ENCODE measurements around the gene PLG. TPM values are rescaled to one million over a fixed set of nuclear protein-coding genes. Genes with fewer than 3 reads are reported as not detected.

Gene PLG
- total RNA-seq, 2 experiments from 2014 or later, result 3.4 to 3.7 TPM

DNA sequence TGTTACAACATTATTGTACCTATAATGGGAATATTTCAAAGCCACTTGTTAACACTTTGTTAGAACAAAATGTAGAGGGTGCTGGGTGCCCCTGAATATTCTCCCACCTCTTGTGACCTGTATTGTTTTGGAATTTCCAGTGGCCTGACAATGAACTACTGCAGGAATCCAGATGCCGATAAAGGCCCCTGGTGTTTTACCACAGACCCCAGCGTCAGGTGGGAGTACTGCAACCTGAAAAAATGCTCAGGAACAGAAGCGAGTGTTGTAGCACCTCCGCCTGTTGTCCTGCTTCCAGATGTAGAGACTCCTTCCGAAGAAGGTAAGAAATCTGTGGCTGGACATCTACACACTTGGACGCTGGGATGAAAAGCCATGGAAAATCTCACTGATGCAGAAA, 28.9 kb downstream of the PLG start:
- ChIA-PET CTCF (ENCODE audit: unreplicated experiment) (no interaction called here), POLR2A (no interaction called here)
- H3K27ac ChIP-seq (ENCODE audit: low read depth, low read length, poor library complexity, severe bottlenecking), result no peak overlapping the region
- no TSS peak for BruUV-seq (replicated peaks)
- no peaks in the 10 kb centered on the region for H3K9me3 ChIP-seq (ENCODE audit: low read length)
- H3K4me3 ChIP-seq (ENCODE audit: low read depth, low read length, poor library complexity, severe bottlenecking), result no peak overlapping the region
- peaks cover 8% of the 10 kb centered on the region for H3K4me1 ChIP-seq (ENCODE audit: insufficient read depth, low read length, poor library complexity, severe bottlenecking)
- no peaks in the 10 kb centered on the region for H4K20me1 ChIP-seq (ENCODE audit: insufficient read depth, low read length)
- H3K4me2 ChIP-seq (ENCODE audit: low read length), result no peak overlapping the region
- no peak for DNase-seq (ENCODE audit: low spot score)
- no peaks in the 10 kb centered on the region for H3K79me2 ChIP-seq (ENCODE audit: insufficient read depth, low read depth, low read length)
- no peaks in the 10 kb centered on the region for H3K9me2 ChIP-seq (ENCODE audit: insufficient read depth, low read length)
- no peaks in the 10 kb centered on the region for H3K36me3 ChIP-seq (ENCODE audit: insufficient read depth, low read length)
- intact Hi-C loops (cut with micrococcal nuclease; ENCODE audit: unreplicated experiment), result no loop called here
- no peak overlapping the region for H2AFZ ChIP-seq (ENCODE audit: low read length)
- no peak for TF ChIP-seq EZH2phosphoT487 (IDR thresholded peaks at IDR 0.05; ENCODE audit: borderline replicate concordance, low read depth, low read length)
- TF ChIP-seq, protein P1, sequence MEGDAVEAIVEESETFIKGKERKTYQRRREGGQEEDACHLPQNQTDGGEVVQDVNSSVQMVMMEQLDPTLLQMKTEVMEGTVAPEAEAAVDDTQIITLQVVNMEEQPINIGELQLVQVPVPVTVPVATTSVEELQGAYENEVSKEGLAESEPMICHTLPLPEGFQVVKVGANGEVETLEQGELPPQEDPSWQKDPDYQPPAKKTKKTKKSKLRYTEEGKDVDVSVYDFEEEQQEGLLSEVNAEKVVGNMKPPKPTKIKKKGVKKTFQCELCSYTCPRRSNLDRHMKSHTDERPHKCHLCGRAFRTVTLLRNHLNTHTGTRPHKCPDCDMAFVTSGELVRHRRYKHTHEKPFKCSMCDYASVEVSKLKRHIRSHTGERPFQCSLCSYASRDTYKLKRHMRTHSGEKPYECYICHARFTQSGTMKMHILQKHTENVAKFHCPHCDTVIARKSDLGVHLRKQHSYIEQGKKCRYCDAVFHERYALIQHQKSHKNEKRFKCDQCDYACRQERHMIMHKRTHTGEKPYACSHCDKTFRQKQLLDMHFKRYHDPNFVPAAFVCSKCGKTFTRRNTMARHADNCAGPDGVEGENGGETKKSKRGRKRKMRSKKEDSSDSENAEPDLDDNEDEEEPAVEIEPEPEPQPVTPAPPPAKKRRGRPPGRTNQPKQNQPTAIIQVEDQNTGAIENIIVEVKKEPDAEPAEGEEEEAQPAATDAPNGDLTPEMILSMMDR (conservative IDR thresholded peaks at IDR 0.05; ENCODE audit: low read length), result peak; percentile 61

DNA sequence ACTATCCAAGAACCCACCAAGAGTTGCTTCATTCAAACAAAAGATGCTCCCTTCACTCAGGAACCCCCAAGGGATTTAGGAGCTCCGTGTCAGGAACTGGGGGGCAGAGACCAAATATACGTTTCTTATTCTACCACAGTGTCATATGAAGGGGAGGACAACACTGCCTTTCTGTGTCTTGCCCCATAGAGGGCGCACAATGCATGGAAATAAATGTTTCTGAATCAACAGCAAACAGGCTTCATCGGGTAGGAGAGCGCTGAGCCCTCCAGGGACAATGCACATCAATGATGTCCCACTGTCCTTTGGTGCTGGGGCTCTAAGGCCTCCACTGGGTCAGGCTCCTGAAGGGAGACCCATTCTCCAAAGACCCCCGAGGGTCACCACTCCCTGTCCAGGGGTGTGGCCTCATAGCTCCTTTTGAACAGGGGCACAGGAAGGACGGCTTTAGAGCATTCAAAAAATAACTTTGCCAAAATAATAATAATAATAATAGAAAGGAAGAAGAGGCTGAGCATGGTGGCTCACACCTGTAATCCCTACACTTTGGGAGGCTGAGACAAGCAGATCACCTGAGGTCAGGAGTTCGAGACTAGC, 31.1 kb downstream of the PLG start:
- H3K4me3 ChIP-seq (ENCODE audit: low read depth, low read length, poor library complexity, severe bottlenecking), result no peak overlapping the region
- H3K9me3 ChIP-seq (ENCODE audit: low read length), result no peaks in the 10 kb centered on the region
- TF ChIP-seq, protein P1 (conservative IDR thresholded peaks at IDR 0.05; ENCODE audit: low read length), result peak; percentile 88
- TF ChIP-seq EZH2phosphoT487 (IDR thresholded peaks at IDR 0.05; ENCODE audit: borderline replicate concordance, low read depth, low read length), result no peak
- H3K36me3 ChIP-seq (ENCODE audit: insufficient read depth, low read length), result no peaks in the 10 kb centered on the region
- ChIA-PET CTCF (ENCODE audit: unreplicated experiment) (interaction anchor here (0.6 to 1.1 kb wide), 5 partner anchors 17 to 649 kb away, joined by 3 read pairs; no protein-coding TSS in a partner anchor), POLR2A (interaction anchor here (0.5 to 1.6 kb wide), 8 partner anchors 8 to 525 kb away, joined by 3 to 4 read pairs (median 3); no protein-coding TSS in a partner anchor)
- no peak overlapping the region for H3K27ac ChIP-seq (ENCODE audit: low read depth, low read length, poor library complexity, severe bottlenecking)
- H3K9me2 ChIP-seq (ENCODE audit: insufficient read depth, low read length), result no peaks in the 10 kb centered on the region
- no peaks in the 10 kb centered on the region for H3K79me2 ChIP-seq (ENCODE audit: insufficient read depth, low read depth, low read length)
- H3K4me1 ChIP-seq (ENCODE audit: insufficient read depth, low read length, poor library complexity, severe bottlenecking), result peaks cover 13% of the 10 kb centered on the region
- intact Hi-C loops (cut with micrococcal nuclease; ENCODE audit: unreplicated experiment), result loop anchor here (1.0 to 2.0 kb wide), 3 partner anchors 34 to 641 kb away; no protein-coding TSS in a partner anchor
- H4K20me1 ChIP-seq (ENCODE audit: insufficient read depth, low read length), result no peaks in the 10 kb centered on the region
- peak overlapping the region; percentile 40; the same call in 1 of the 2 replicates for H2AFZ ChIP-seq (ENCODE audit: low read length)
- no TSS peak for BruUV-seq (replicated peaks)
- DNase-seq (ENCODE audit: low spot score), result peak; percentile 86
- no peak overlapping the region for H3K4me2 ChIP-seq (ENCODE audit: low read length)

DNA sequence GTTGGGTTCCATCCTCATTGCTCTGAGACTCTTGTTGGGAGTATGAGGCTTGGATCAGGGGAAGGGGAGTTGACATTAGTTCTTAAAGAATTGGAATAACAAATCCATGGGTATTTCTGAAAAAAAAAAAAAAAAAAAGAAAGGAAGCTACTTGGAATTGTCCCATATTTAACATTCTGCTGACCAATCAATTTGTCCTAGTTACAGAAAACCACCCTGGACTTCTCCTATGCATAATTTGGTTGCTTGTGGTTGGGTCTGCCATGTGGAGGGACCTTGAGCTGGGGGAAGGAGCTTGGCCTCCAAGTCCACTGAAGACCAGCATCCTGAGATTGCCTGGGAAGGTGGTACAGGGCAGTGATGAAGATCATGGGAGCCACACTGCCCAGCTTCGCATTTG, 32.6 kb downstream of the PLG start:
- POLR2A ChIA-PET, result interaction anchor here (0.6 to 1.5 kb wide), 11 partner anchors 8 to 678 kb away, joined by 3 to 14 read pairs (median 4); no protein-coding TSS in a partner anchor
- peaks cover 28% of the 10 kb centered on the region for H3K4me1 ChIP-seq (ENCODE audit: insufficient read depth, low read length, poor library complexity, severe bottlenecking)
- no TSS peak for BruUV-seq (replicated peaks)
- no peaks in the 10 kb centered on the region for H3K9me2 ChIP-seq (ENCODE audit: insufficient read depth, low read length)
- CTCF ChIA-PET (ENCODE audit: unreplicated experiment), result interaction anchor here (1.0 kb wide), 1 partner anchor 16 kb away, joined by 3 read pairs; no protein-coding TSS in a partner anchor
- no peaks in the 10 kb centered on the region for H3K36me3 ChIP-seq (ENCODE audit: insufficient read depth, low read length)
- no peak overlapping the region for H3K27ac ChIP-seq (ENCODE audit: low read depth, low read length, poor library complexity, severe bottlenecking)
- H2AFZ ChIP-seq (ENCODE audit: low read length), result no peak overlapping the region
- intact Hi-C loops (cut with micrococcal nuclease; ENCODE audit: unreplicated experiment), result no loop called here
- H4K20me1 ChIP-seq (ENCODE audit: insufficient read depth, low read length), result no peaks in the 10 kb centered on the region
- no peak overlapping the region for H3K4me2 ChIP-seq (ENCODE audit: low read length)
- TF ChIP-seq EZH2phosphoT487 (IDR thresholded peaks at IDR 0.05; ENCODE audit: borderline replicate concordance, low read depth, low read length), result no peak
- TF ChIP-seq, protein P1 (conservative IDR thresholded peaks at IDR 0.05; ENCODE audit: low read length), result no peak
- no peaks in the 10 kb centered on the region for H3K79me2 ChIP-seq (ENCODE audit: insufficient read depth, low read depth, low read length)
- DNase-seq (ENCODE audit: low spot score), result no peak
- H3K9me3 ChIP-seq (ENCODE audit: low read length), result no peaks in the 10 kb centered on the region
- no peak overlapping the region for H3K4me3 ChIP-seq (ENCODE audit: low read depth, low read length, poor library complexity, severe bottlenecking)
